GM21360 (cell line): ENCODE measurements around the gene CGB7.
A peak's percentile ranks its signal among the peaks of the same experiment; 100 is the strongest.
"Not testable (repeated sequence)": the region's sequence is repeated elsewhere in the genome, so short reads cannot be mapped to it uniquely, and the experiment has no call there.

Experiments used
- ATAC-seq: cut with Tn5 transposase; IDR thresholded peaks from one replicate; pipeline ENCODE4 v1.9.1; 2021; ENCODE audit warnings: mild to moderate bottlenecking, moderate library complexity; ENCODE audit not compliant: unreplicated experiment

Gene CGB7

DNA sequence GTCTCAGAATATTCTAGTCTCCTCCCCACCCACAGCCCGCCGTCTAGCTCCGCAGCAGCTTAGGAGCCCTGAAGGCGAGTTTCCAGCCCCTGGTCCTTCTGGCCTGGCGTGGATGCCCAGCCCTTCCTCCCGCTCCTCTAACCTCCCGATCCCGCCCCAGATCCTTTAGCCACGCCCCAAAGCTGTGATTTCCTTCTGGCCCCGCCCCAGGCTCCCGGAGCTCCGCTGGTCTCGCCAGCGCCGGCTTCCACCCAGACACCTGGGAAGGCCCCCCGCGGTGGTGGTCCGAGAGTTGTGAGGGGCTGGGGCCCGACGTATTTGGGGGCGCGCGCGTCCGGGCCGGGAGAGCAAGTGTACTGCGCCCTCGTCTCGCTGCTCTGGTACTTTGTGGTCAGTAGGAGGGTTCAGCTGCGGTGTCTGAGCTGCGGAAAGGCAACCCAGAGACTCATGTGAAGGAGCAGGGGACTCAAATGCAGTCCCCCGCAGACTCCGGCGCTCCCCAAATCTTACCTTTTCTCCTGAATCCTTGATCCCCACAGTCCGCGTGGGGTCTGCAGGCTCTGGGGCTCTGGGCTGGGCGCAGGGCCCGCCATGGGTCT is at the start of gene CGB7:
Gene CGB7 (minus strand): TSS at position 114 of the 599 bp plus-strand sequence. CDS start 2,374 bp downstream, outside the sequence.
- ATAC-seq, result no peak

DNA sequence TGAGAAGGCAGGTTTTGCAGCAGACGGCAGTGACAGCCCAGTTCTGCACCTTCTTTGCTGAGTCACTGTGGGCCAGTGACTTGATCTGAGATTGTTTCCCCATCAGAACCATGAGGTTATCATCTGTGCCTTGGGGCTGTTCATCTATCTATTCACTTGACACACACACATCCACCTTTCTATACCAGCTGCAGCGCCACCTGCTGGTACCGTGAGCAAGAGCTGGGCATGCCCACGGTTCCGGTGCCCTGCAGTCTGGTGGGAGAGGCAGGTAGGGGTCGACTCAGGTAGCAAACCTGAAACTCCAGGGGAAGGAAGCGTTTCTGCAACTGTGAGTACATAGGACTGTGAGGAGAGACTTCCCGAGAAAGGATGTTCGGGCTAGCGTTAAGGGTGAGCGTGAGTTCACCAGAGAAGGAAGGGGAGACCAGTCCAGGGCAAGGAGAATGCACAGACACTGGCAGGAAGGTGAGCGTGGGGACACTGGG is 49.1 kb upstream of the CGB7 start:
- no peak for ATAC-seq

GRCh38 chr19:49104229-49104864 is 46.8 kb upstream of the CGB7 start:
- ATAC-seq, result no peak

GRCh38 chr19:49103331-49104085 is 46.0 kb upstream of the CGB7 start:
- no peak for ATAC-seq

- ATAC-seq, result no peak
These were observed 44.8 kb upstream of the CGB7 start for GRCh38 chr19:49102303-49102702.

GRCh38 chr19:49101160-49101559 is 43.6 kb upstream of the CGB7 start:
- no peak for ATAC-seq

DNA sequence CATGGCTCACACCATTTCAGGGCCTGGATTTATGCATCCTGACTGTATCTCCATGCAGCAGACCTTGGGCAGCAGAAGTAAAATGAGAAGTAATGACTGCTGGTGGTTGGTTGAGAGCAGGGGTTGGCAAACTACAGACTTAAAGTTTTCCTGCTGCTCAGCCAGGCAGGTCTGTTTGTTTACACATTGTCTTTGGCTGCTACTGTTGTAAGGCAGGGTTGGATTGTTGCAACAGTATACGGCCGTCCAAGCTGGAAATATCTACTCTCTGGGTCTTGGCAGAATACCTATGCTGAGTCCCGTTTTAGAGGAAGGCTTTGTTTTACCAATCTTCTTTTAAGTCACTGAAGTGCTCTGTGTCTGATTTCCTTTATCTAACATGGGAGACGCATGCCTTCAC is 41.2 kb upstream of the CGB7 start:
- ATAC-seq, result no peak

GRCh38 chr19:49097453-49098288 is 40.1 kb upstream of the CGB7 start:
- no peak for ATAC-seq

GRCh38 chr19:49094505-49095482 is 37.2 kb upstream of the CGB7 start:
- ATAC-seq, result no peak

DNA sequence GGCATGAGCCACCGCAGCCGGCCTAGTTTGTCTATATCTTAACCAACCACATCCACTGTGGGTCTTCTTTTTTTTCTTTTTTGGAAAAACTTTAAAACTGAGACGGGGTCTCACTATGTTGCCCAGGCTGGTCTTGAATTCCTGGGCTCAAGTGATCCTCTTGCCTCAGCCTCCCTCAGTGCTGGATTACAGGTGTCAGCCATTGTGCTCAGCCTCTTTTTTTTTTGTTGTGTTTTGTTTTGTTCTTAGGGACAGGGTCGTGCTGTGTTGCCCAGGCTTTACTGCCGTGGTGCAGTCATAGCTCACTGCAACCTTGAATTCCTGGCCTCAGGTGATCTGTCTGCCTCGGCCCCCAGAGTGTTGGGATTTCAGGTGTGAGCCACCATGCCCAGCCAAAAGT is 35.1 kb upstream of the CGB7 start:
- ATAC-seq, result no peak

GRCh38 chr19:49091391-49092038 is 34.0 kb upstream of the CGB7 start:
- no peak for ATAC-seq

DNA sequence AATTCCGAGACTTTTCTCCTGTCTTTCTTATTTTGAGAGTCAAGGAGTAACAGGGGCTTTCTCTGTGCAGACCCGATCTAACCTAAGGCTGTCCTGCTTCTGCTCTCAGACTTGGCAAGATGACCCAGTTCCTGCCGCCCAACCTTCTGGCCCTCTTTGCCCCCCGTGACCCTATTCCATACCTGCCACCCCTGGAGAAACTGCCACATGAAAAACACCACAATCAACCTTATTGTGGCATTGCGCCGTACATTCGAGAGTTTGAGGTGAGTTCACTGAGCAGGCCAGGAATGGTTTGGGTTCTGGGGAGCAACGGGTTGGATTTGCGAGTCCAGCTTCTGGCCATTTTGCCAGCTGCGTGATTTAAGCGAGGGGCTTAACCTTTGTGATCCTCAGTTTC is 28.7 kb upstream of the CGB7 start:
- ATAC-seq, result no peak

GRCh38 chr19:49085868-49086232 is 28.3 kb upstream of the CGB7 start:
- no peak for ATAC-seq

DNA sequence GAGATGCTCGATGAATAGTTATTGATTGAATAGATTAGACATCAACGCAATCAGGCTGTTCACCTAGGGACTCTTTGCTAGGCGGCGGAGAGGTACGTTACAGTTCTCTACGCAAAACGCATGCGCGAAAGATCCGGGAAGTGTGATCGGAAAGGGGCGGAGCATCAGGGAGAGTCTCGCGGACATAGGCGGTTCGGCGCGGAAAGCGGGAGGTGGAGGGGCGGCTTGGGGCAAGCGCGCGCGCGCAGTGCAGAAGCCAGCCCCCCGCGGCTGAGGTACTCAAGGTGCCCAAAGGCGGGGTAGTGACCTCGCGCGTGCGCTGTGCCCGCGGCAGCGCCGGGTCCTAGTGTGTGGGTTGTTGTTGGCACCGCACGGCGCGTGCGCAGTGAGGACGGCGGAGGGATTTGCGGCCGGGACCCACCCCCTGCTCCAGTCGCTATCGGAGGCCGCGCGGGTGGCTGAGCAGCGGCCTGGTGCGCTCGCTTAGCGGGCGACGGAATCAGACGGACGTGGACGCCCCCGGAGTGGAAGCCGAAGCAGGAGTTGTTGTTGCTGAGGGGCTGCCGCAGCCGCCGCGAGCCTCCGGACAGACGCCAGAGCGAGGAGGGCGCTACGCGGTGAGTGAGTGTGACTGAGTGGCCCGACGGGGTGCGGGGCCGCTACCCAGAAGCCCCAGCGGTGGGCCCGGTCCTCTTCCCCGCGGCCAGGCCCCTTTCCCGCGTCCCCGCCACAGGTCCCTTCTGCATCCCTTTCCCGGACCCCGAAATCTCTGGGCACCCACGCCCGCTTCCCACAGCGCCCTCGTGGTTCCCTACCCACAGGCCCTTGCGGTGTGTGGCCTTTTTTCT is 27.7 kb upstream of the CGB7 start, which contains the start of gene SNRNP70:
Gene SNRNP70 (plus strand): TSS at position 432 of the 848 bp plus-strand sequence. CDS start 964 bp downstream, outside the sequence.
- peak; percentile 85 for ATAC-seq

GRCh38 chr19:49084206-49085019 is 26.9 kb upstream of the CGB7 start:
- ATAC-seq, result no peak

DNA sequence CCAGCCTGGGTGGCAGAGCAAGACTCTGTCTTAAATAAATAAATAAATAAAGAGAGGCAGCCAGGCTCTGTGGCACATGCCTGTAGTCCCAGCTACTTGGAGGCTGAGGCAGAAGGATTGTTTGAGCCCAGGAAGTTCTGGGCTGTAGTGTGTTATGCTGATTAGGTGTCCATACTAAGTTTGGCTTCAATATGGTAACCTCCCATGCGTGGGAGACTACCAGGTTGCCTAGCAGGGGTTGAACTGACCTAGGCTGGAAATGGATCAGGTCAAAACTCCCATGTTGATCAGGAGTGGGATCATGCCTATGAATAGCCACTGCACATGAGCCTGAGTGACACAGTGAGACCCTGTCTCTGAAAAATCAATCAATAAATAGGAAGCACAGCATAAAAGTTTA is 23.7 kb upstream of the CGB7 start:
- no peak for ATAC-seq

GRCh38 chr19:49080392-49080791 is 22.8 kb upstream of the CGB7 start:
- ATAC-seq, result no peak

GRCh38 chr19:49074869-49075268 is 17.3 kb upstream of the CGB7 start:
- ATAC-seq, result not testable (repeated sequence)
